HL-60 (cell line): ENCODE results near the gene MTG2.

ENCODE experiments used
- CTCF ChIP-seq: IDR thresholded peaks from one replicate; pipeline ENCODE4 v1.5.1; 2011; ENCODE audit warnings: low read length, control low read depth, inconsistent platforms; ENCODE audit not compliant: insufficient read depth
- SPI1 ChIP-seq: IDR thresholded peaks from 2 replicates; pipeline ENCODE4 v1.6.1; 2012; ENCODE audit warnings: low read depth, mild to moderate bottlenecking, borderline replicate concordance
- TF ChIP-seq, protein P1 (sequence below): IDR thresholded peaks from 2 replicates; pipeline ENCODE4 v1.6.1; 2012; ENCODE audit warnings: low read depth; ENCODE audit not compliant: insufficient replicate concordance

DNA sequence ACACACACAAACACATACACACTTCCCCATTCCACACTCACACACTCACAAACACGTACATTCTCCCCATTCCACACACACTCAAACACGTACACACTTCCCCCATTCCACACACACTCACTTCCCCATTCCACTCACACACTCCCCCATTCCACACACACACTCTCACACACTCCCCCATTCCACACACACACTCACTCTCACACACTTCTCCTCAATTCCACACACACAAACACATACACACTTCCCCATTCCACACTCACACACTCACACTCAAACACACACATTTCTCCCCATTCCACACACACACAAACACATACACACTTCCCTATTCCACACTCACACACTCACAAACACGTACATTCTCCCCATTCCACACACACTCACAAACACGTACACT, 46.8 kb downstream of the MTG2 start:
- no peak for TF ChIP-seq CTCF
- TF ChIP-seq, protein P1, sequence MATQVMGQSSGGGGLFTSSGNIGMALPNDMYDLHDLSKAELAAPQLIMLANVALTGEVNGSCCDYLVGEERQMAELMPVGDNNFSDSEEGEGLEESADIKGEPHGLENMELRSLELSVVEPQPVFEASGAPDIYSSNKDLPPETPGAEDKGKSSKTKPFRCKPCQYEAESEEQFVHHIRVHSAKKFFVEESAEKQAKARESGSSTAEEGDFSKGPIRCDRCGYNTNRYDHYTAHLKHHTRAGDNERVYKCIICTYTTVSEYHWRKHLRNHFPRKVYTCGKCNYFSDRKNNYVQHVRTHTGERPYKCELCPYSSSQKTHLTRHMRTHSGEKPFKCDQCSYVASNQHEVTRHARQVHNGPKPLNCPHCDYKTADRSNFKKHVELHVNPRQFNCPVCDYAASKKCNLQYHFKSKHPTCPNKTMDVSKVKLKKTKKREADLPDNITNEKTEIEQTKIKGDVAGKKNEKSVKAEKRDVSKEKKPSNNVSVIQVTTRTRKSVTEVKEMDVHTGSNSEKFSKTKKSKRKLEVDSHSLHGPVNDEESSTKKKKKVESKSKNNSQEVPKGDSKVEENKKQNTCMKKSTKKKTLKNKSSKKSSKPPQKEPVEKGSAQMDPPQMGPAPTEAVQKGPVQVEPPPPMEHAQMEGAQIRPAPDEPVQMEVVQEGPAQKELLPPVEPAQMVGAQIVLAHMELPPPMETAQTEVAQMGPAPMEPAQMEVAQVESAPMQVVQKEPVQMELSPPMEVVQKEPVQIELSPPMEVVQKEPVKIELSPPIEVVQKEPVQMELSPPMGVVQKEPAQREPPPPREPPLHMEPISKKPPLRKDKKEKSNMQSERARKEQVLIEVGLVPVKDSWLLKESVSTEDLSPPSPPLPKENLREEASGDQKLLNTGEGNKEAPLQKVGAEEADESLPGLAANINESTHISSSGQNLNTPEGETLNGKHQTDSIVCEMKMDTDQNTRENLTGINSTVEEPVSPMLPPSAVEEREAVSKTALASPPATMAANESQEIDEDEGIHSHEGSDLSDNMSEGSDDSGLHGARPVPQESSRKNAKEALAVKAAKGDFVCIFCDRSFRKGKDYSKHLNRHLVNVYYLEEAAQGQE: no peak
- no peak for TF ChIP-seq SPI1
